ENCODE data around the gene ASTN2. TPM values are rescaled to one million over a fixed set of nuclear protein-coding genes. Genes with fewer than 3 reads are reported as not detected.

Gene ASTN2
- total and polyA plus RNA-seq, 2 experiments from 2014 or later = 7.0 to 24.6 TPM

DNA sequence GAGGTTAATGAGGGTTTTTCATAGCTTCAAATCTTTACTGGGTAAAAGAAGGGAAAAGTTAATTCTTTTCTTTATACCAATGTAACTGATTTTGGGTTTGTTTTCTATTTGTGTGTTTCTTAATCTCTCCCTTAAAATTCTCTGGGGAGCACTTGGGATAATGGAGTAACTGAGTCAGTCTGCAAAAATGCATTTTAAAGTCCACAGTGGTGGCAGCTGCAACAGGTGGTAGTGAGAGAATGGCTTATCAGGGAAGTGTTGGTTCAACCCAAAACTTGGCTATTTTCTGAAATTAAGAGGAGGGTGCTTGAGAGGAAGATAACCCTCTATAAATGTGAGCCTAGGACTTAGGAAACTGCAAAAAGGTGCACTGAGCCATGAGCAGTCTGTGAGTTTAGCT lies 39.9 kb upstream of the ASTN2 start (continued):
- TF ChIP-seq, protein P1, sequence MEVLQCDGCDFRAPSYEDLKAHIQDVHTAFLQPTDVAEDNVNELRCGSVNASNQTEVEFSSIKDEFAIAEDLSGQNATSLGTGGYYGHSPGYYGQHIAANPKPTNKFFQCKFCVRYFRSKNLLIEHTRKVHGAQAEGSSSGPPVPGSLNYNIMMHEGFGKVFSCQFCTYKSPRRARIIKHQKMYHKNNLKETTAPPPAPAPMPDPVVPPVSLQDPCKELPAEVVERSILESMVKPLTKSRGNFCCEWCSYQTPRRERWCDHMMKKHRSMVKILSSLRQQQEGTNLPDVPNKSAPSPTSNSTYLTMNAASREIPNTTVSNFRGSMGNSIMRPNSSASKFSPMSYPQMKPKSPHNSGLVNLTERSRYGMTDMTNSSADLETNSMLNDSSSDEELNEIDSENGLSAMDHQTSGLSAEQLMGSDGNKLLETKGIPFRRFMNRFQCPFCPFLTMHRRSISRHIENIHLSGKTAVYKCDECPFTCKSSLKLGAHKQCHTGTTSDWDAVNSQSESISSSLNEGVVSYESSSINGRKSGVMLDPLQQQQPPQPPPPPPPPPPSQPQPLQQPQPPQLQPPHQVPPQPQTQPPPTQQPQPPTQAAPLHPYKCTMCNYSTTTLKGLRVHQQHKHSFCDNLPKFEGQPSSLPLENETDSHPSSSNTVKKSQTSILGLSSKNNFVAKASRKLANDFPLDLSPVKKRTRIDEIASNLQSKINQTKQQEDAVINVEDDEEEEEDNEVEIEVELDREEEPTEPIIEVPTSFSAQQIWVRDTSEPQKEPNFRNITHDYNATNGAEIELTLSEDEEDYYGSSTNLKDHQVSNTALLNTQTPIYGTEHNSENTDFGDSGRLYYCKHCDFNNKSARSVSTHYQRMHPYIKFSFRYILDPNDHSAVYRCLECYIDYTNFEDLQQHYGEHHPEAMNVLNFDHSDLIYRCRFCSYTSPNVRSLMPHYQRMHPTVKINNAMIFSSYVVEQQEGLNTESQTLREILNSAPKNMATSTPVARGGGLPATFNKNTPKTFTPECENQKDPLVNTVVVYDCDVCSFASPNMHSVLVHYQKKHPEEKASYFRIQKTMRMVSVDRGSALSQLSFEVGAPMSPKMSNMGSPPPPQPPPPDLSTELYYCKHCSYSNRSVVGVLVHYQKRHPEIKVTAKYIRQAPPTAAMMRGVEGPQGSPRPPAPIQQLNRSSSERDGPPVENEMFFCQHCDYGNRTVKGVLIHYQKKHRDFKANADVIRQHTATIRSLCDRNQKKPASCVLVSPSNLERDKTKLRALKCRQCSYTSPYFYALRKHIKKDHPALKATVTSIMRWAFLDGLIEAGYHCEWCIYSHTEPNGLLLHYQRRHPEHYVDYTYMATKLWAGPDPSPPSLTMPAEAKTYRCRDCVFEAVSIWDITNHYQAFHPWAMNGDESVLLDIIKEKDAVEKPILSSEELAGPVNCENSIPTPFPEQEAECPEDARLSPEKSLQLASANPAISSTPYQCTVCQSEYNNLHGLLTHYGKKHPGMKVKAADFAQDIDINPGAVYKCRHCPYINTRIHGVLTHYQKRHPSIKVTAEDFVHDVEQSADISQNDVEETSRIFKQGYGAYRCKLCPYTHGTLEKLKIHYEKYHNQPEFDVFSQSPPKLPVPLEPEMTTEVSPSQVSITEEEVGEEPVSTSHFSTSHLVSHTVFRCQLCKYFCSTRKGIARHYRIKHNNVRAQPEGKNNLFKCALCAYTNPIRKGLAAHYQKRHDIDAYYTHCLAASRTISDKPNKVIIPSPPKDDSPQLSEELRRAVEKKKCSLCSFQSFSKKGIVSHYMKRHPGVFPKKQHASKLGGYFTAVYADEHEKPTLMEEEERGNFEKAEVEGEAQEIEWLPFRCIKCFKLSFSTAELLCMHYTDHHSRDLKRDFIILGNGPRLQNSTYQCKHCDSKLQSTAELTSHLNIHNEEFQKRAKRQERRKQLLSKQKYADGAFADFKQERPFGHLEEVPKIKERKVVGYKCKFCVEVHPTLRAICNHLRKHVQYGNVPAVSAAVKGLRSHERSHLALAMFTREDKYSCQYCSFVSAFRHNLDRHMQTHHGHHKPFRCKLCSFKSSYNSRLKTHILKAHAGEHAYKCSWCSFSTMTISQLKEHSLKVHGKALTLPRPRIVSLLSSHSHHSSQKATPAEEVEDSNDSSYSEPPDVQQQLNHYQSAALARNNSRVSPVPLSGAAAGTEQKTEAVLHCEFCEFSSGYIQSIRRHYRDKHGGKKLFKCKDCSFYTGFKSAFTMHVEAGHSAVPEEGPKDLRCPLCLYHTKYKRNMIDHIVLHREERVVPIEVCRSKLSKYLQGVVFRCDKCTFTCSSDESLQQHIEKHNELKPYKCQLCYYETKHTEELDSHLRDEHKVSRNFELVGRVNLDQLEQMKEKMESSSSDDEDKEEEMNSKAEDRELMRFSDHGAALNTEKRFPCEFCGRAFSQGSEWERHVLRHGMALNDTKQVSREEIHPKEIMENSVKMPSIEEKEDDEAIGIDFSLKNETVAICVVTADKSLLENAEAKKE (CRISPR knock-in tag; IDR thresholded peaks at IDR 0.05) = no peak
- TF ChIP-seq NANOG (IDR thresholded peaks at IDR 0.05; ENCODE audit: borderline replicate concordance) (no peak), STAT1 (IDR thresholded peaks at IDR 0.05; ENCODE audit: unreplicated experiment) (no peak)
- TF ChIP-seq, protein P2, sequence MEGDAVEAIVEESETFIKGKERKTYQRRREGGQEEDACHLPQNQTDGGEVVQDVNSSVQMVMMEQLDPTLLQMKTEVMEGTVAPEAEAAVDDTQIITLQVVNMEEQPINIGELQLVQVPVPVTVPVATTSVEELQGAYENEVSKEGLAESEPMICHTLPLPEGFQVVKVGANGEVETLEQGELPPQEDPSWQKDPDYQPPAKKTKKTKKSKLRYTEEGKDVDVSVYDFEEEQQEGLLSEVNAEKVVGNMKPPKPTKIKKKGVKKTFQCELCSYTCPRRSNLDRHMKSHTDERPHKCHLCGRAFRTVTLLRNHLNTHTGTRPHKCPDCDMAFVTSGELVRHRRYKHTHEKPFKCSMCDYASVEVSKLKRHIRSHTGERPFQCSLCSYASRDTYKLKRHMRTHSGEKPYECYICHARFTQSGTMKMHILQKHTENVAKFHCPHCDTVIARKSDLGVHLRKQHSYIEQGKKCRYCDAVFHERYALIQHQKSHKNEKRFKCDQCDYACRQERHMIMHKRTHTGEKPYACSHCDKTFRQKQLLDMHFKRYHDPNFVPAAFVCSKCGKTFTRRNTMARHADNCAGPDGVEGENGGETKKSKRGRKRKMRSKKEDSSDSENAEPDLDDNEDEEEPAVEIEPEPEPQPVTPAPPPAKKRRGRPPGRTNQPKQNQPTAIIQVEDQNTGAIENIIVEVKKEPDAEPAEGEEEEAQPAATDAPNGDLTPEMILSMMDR (conservative IDR thresholded peaks at IDR 0.05; ENCODE audit: low read depth in 2 of 2) = no peak

DNA sequence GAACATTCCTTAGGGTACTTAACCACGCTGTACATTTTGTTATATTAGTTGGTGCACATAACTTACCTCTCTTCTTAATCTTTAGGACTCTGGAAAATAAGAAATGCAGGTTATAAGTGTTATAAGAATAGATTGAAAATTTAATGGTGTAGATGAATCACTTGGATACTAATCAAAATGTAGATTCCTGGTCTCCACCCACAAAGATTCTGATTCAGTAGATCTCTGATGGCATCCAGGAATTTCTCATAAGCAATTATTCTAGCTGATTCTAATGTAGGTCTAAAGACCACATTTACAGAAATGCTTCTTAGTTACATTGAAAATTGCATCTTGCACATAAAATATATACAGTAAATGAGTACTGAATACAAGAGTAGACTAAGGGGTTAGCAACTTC lies 38.9 kb upstream of the ASTN2 start:
- Histone ChIP-seq H3K4me3 (no peak overlapping the region), H3K4me2 (no peak overlapping the region), H4K20me1 (replicated peaks; ENCODE audit: insufficient read depth) (no peaks in the 10 kb centered on the region), H2AFZ (no peak overlapping the region), H3K9me2 (ENCODE audit: insufficient read depth) (no peaks in the 10 kb centered on the region), H3K4me1 (ENCODE audit: insufficient read depth) (no peaks in the 10 kb centered on the region), H3K36me3 (ENCODE audit: insufficient read depth) (no peaks in the 10 kb centered on the region), H3K27ac (ENCODE audit: low read depth) (no peak overlapping the region), H3F3A (replicated peaks; ENCODE audit: low read depth) (no peaks in the 10 kb centered on the region), H3K79me2 (replicated peaks; ENCODE audit: insufficient read depth) (no peaks in the 10 kb centered on the region), H3K27me3 (ENCODE audit: insufficient read depth) (no peaks in the 10 kb centered on the region)
- Mint-ChIP-seq H3K36me3 (ENCODE audit: low read depth) (no peaks in the 10 kb centered on the region), H3K27ac (no peak overlapping the region), H3K4me1 (no peaks in the 10 kb centered on the region), H3K27me3 (ENCODE audit: insufficient read depth, low read depth, poor library complexity) (peaks cover 2% of the 10 kb centered on the region), H3K9me3 (no peaks in the 10 kb centered on the region), H3K4me3 (no peak overlapping the region)
- ATAC-seq (no peak), DNase-seq (ENCODE audit: low spot score) (no peak)
- TF ChIP-seq, protein P3, sequence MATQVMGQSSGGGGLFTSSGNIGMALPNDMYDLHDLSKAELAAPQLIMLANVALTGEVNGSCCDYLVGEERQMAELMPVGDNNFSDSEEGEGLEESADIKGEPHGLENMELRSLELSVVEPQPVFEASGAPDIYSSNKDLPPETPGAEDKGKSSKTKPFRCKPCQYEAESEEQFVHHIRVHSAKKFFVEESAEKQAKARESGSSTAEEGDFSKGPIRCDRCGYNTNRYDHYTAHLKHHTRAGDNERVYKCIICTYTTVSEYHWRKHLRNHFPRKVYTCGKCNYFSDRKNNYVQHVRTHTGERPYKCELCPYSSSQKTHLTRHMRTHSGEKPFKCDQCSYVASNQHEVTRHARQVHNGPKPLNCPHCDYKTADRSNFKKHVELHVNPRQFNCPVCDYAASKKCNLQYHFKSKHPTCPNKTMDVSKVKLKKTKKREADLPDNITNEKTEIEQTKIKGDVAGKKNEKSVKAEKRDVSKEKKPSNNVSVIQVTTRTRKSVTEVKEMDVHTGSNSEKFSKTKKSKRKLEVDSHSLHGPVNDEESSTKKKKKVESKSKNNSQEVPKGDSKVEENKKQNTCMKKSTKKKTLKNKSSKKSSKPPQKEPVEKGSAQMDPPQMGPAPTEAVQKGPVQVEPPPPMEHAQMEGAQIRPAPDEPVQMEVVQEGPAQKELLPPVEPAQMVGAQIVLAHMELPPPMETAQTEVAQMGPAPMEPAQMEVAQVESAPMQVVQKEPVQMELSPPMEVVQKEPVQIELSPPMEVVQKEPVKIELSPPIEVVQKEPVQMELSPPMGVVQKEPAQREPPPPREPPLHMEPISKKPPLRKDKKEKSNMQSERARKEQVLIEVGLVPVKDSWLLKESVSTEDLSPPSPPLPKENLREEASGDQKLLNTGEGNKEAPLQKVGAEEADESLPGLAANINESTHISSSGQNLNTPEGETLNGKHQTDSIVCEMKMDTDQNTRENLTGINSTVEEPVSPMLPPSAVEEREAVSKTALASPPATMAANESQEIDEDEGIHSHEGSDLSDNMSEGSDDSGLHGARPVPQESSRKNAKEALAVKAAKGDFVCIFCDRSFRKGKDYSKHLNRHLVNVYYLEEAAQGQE (IDR thresholded peaks at IDR 0.05; ENCODE audit: unreplicated experiment) = no peak
- TF ChIP-seq EZH2phosphoT487 (IDR thresholded peaks at IDR 0.05; ENCODE audit: unreplicated experiment) (no peak), NANOG (IDR thresholded peaks at IDR 0.05; ENCODE audit: borderline replicate concordance) (no peak), ZNF114 (CRISPR knock-in tag; IDR thresholded peaks at IDR 0.05) (no peak), CREB1 (CRISPR knock-in tag; IDR thresholded peaks at IDR 0.05; ENCODE audit: low read depth) (no peak), JUNB (IDR thresholded peaks at IDR 0.05; ENCODE audit: unreplicated experiment) (no peak), STAT1 (IDR thresholded peaks at IDR 0.05; ENCODE audit: unreplicated experiment) (no peak), POLR2AphosphoS5 (IDR thresholded peaks at IDR 0.05; ENCODE audit: low read depth) (no peak)

Data from GM23338 (cell line).